Measurements from ENCODE around the gene DAPK2.

DAPK2 gene

GRCh38 chr15:63987796-63988378 is 58.4 kb downstream of the DAPK2 start:
- no peak overlapping the region for H3K4me3 ChIP-seq
- DNase-seq (ENCODE audit: low spot score), result no peak
- H3K27ac ChIP-seq, result no peak overlapping the region
- no peak for TF ChIP-seq CTCF (IDR thresholded peaks at IDR 0.05)

- no peak overlapping the region for H3K27ac ChIP-seq
- TF ChIP-seq CTCF (IDR thresholded peaks at IDR 0.05), result no peak
- no peak for DNase-seq (ENCODE audit: low spot score)
- H3K4me3 ChIP-seq, result no peak overlapping the region
Observed at GRCh38 chr15:63986751-63987341, 59.4 kb downstream of the DAPK2 start.

GRCh38 chr15:63986185-63986680 is 60.1 kb downstream of the DAPK2 start:
- Histone ChIP-seq H3K4me3 (no peak overlapping the region), H3K27ac (peak overlapping the region in 1 of 2 donors; percentile 41)
- TF ChIP-seq CTCF (IDR thresholded peaks at IDR 0.05), result no peak
- no peak for DNase-seq (ENCODE audit: low spot score)

GRCh38 chr15:63985221-63986184 is 60.8 kb downstream of the DAPK2 start:
- Histone ChIP-seq H3K4me3 (no peak overlapping the region), H3K27ac (peak overlapping the region in 1 of 2 donors; percentile 41)
- TF ChIP-seq CTCF (IDR thresholded peaks at IDR 0.05), result no peak
- DNase-seq (ENCODE audit: low spot score), result no peak

GRCh38 chr15:63984331-63984730 is 62.0 kb downstream of the DAPK2 start:
- DNase-seq (ENCODE audit: low spot score), result peak; percentile 29
- Histone ChIP-seq H3K27ac (no peak overlapping the region), H3K4me3 (no peak overlapping the region)
- no peak for TF ChIP-seq CTCF (IDR thresholded peaks at IDR 0.05)

- no peak for DNase-seq (ENCODE audit: low spot score)
- Histone ChIP-seq H3K4me3 (no peak overlapping the region), H3K27ac (no peak overlapping the region)
- TF ChIP-seq CTCF (IDR thresholded peaks at IDR 0.05), result no peak
Observed at GRCh38 chr15:63983061-63983711, 63.1 kb downstream of the DAPK2 start.

All from coronary artery (tissue), 2 donors.